Mesothelial cell of epicardium (in vitro differentiated cells): ENCODE data around the gene STK39. TPM values are rescaled to one million over a fixed set of nuclear protein-coding genes. Genes with fewer than 3 reads are reported as not detected.

Experiments
- DNase-seq, 2 experiments: peaks; one replicate each; pipeline ENCODE4 v3.0.0; 2021; ENCODE audit warnings: low spot score in 2 of 2; ENCODE audit not compliant: unreplicated experiment in 2 of 2
- H3K27ac Mint-ChIP-seq: 2 replicates; pipeline ENCODE4 v1.8.0; 2021; ENCODE audit warnings: mixed read lengths
- H3K27me3 Mint-ChIP-seq: 2 replicates; pipeline ENCODE4 v1.8.0; 2021; ENCODE audit warnings: low read depth, mixed read lengths
- H3K36me3 Mint-ChIP-seq: 2 replicates; pipeline ENCODE4 v1.8.0; 2021; ENCODE audit warnings: mixed read lengths
- H3K4me1 Mint-ChIP-seq: 2 replicates; pipeline ENCODE4 v1.8.0; 2021; ENCODE audit warnings: mixed read lengths
- H3K4me3 Mint-ChIP-seq: 2 replicates; pipeline ENCODE4 v1.8.0; 2021; ENCODE audit warnings: mild to moderate bottlenecking, moderate library complexity, mixed read lengths
- H3K9me3 Mint-ChIP-seq: 2 replicates; pipeline ENCODE4 v1.8.0; 2021; ENCODE audit warnings: mixed read lengths
- CTCF ChIP-seq: fragments of 200-600 bp; sonication (generic); IDR thresholded peaks from one replicate; pipeline ENCODE4 v1.5.0; 2021; ENCODE audit warnings: antibody characterized with exemption; ENCODE audit not compliant: unreplicated experiment
- total RNA-seq: library from RNA; stranded (reverse); gene quantifications from 3 replicates; pipeline ENCODE4 v1.2.1, GENCODE V29; 2021

Gene STK39
- total RNA-seq, 1 donor from 2014 or later, result 18.7 TPM

- Mint-ChIP-seq H3K27ac (no peak overlapping the region), H3K36me3 (peaks cover 4% of the 10 kb centered on the region), H3K9me3 (no peaks in the 10 kb centered on the region), H3K27me3 (no peaks in the 10 kb centered on the region), H3K4me3 (no peak overlapping the region), H3K4me1 (peaks cover 3% of the 10 kb centered on the region)
- no peak for DNase-seq
- TF ChIP-seq CTCF, result no peak
Observed at GRCh38 chr2:168021800-168022587, 225.4 kb downstream of the STK39 start.

- no peaks in the 10 kb centered on the region for H3K9me3 Mint-ChIP-seq
- no peak for DNase-seq
- TF ChIP-seq CTCF, result no peak
- no peaks in the 10 kb centered on the region for H3K27me3 Mint-ChIP-seq
- H3K4me3 Mint-ChIP-seq, result no peak overlapping the region
- no peaks in the 10 kb centered on the region for H3K4me1 Mint-ChIP-seq
- H3K27ac Mint-ChIP-seq, result no peak overlapping the region
- peaks cover 9% of the 10 kb centered on the region for H3K36me3 Mint-ChIP-seq
Observed at GRCh38 chr2:168015274-168015953, 232.0 kb downstream of the STK39 start.

GRCh38 chr2:168009900-168010299 is 237.5 kb downstream of the STK39 start:
- H3K4me1 Mint-ChIP-seq, result no peaks in the 10 kb centered on the region
- no peaks in the 10 kb centered on the region for H3K27me3 Mint-ChIP-seq
- DNase-seq, result no peak
- H3K36me3 Mint-ChIP-seq, result peaks cover 33% of the 10 kb centered on the region
- no peak for TF ChIP-seq CTCF
- no peak overlapping the region for H3K4me3 Mint-ChIP-seq
- H3K27ac Mint-ChIP-seq, result no peak overlapping the region
- H3K9me3 Mint-ChIP-seq, result peaks cover 4% of the 10 kb centered on the region

- Mint-ChIP-seq H3K36me3 (peaks cover 38% of the 10 kb centered on the region), H3K9me3 (peaks cover 4% of the 10 kb centered on the region), H3K27ac (no peak overlapping the region), H3K4me1 (no peaks in the 10 kb centered on the region), H3K27me3 (no peaks in the 10 kb centered on the region), H3K4me3 (no peak overlapping the region)
- no peak for DNase-seq
- no peak for TF ChIP-seq CTCF
Observed at GRCh38 chr2:168008646-168009195, 238.7 kb downstream of the STK39 start.

- no peak for TF ChIP-seq CTCF
- Mint-ChIP-seq H3K4me1 (peaks cover 7% of the 10 kb centered on the region), H3K27ac (no peak overlapping the region), H3K4me3 (no peak overlapping the region), H3K36me3 (peaks cover 30% of the 10 kb centered on the region), H3K9me3 (peaks cover 4% of the 10 kb centered on the region), H3K27me3 (no peaks in the 10 kb centered on the region)
- DNase-seq, result no peak
Observed at GRCh38 chr2:168006498-168006897, 240.9 kb downstream of the STK39 start.
